Right atrium auricular region (tissue), 2 donors: ENCODE measurements around the gene OSTN. TPM values are rescaled to one million over a fixed set of nuclear protein-coding genes. Genes with fewer than 3 reads are reported as not detected.

Experiments used
- DNase-seq: peaks from one replicate; pipeline ENCODE4 v3.0.0-alpha.2; 2019; ENCODE audit warnings: low spot score
- H3K27ac ChIP-seq, 2 donors: fragments of 200-600 bp; sonication (generic); 1 replicate in 1 of 2; 2 replicates in 1 of 2; pipeline ENCODE4 v1.5.1; 2016 to 2019
- H3K27me3 ChIP-seq, 2 donors: fragments of 200-600 bp; sonication (generic); one replicate each; pipeline versions ENCODE4 v1.5.1 to v1.6.0; 2017 to 2019
- H3K36me3 ChIP-seq: fragments of 200-600 bp; sonication (generic); one replicate; pipeline ENCODE4 v1.5.1; 2016
- H3K4me1 ChIP-seq, 2 donors: fragments of 200-600 bp; sonication (generic); one replicate each; pipeline versions ENCODE4 v1.5.1 to v1.6.0; 2017 to 2019
- H3K4me3 ChIP-seq, 2 donors: fragments of 200-600 bp; sonication (generic); 1 replicate in 1 of 2; 2 replicates in 1 of 2; pipeline ENCODE4 v1.5.1; 2017 to 2019; ENCODE audit warnings: mild to moderate bottlenecking in 1 of 2, moderate library complexity in 1 of 2
- H3K9me3 ChIP-seq, 2 donors: fragments of 200-600 bp; sonication (generic); one replicate each; pipeline ENCODE4 v1.5.1; 2019
- CTCF ChIP-seq, 2 donors: fragments of 200-600 bp; sonication (generic); IDR thresholded peaks; one replicate each; pipeline ENCODE4 v1.5.1; 2019; ENCODE audit warnings: antibody characterized with exemption in 2 of 2
- total RNA-seq, 2 donors: library from RNA; depleted of rRNA; stranded (reverse); fragments of >200 nt; gene quantifications; one replicate each; pipeline ENCODE4 v1.1.0, GENCODE V29; 2016

OSTN gene
- total RNA-seq, 2 donors from 2014 or later: 0.22 TPM; not detected in 1

- peaks cover 0 to under 1% of the 10 kb centered on the region in 2 donors for H3K9me3 ChIP-seq
- no peaks in the 10 kb centered on the region for H3K36me3 ChIP-seq
- TF ChIP-seq CTCF (IDR thresholded peaks at IDR 0.05): no peak
- H3K4me3 ChIP-seq: no peak overlapping the region
- no peak for DNase-seq
- H3K27ac ChIP-seq: peak overlapping the region in 1 of 2 donors; percentile 1
- H3K27me3 ChIP-seq: no peaks in the 10 kb centered on the region
- H3K4me1 ChIP-seq: no peaks in the 10 kb centered on the region
Measured at GRCh38 chr3:191290311-191291025, 91.4 kb downstream of the OSTN start.

GRCh38 chr3:191292243-191293015 lies 93.4 kb downstream of the OSTN start:
- Histone ChIP-seq H3K36me3 (no peaks in the 10 kb centered on the region), H3K4me3 (no peak overlapping the region), H3K9me3 (no peaks in the 10 kb centered on the region), H3K4me1 (no peaks in the 10 kb centered on the region), H3K27ac (no peak overlapping the region), H3K27me3 (no peaks in the 10 kb centered on the region)
- no peak for TF ChIP-seq CTCF (IDR thresholded peaks at IDR 0.05)
- DNase-seq: no peak

GRCh38 chr3:191294291-191294690 lies 95.2 kb downstream of the OSTN start:
- Histone ChIP-seq H3K4me1 (no peaks in the 10 kb centered on the region), H3K9me3 (no peaks in the 10 kb centered on the region), H3K4me3 (no peak overlapping the region), H3K27me3 (no peaks in the 10 kb centered on the region), H3K27ac (no peak overlapping the region), H3K36me3 (no peaks in the 10 kb centered on the region)
- DNase-seq: no peak
- TF ChIP-seq CTCF (IDR thresholded peaks at IDR 0.05): no peak

GRCh38 chr3:191296041-191296541 lies 97.0 kb downstream of the OSTN start:
- Histone ChIP-seq H3K9me3 (no peaks in the 10 kb centered on the region), H3K27me3 (no peaks in the 10 kb centered on the region), H3K4me1 (no peaks in the 10 kb centered on the region), H3K4me3 (no peak overlapping the region), H3K36me3 (no peaks in the 10 kb centered on the region), H3K27ac (no peak overlapping the region)
- DNase-seq: no peak
- no peak for TF ChIP-seq CTCF (IDR thresholded peaks at IDR 0.05)

GRCh38 chr3:191298846-191299245 lies 99.8 kb downstream of the OSTN start:
- Histone ChIP-seq H3K9me3 (no peaks in the 10 kb centered on the region), H3K4me3 (no peak overlapping the region), H3K36me3 (no peaks in the 10 kb centered on the region), H3K4me1 (no peaks in the 10 kb centered on the region), H3K27ac (no peak overlapping the region), H3K27me3 (no peaks in the 10 kb centered on the region)
- DNase-seq: no peak
- no peak for TF ChIP-seq CTCF (IDR thresholded peaks at IDR 0.05)
